HG03442 (cell line): ENCODE data around the gene SCN10A.
A peak's percentile ranks its signal among the peaks of the same experiment; 100 is the strongest.

Experiments
- ATAC-seq: cut with Tn5 transposase; IDR thresholded peaks from one replicate; pipeline ENCODE4 v1.9.1; 2021; ENCODE audit warnings: mild to moderate bottlenecking, moderate library complexity; ENCODE audit not compliant: unreplicated experiment

The SCN10A gene

DNA sequence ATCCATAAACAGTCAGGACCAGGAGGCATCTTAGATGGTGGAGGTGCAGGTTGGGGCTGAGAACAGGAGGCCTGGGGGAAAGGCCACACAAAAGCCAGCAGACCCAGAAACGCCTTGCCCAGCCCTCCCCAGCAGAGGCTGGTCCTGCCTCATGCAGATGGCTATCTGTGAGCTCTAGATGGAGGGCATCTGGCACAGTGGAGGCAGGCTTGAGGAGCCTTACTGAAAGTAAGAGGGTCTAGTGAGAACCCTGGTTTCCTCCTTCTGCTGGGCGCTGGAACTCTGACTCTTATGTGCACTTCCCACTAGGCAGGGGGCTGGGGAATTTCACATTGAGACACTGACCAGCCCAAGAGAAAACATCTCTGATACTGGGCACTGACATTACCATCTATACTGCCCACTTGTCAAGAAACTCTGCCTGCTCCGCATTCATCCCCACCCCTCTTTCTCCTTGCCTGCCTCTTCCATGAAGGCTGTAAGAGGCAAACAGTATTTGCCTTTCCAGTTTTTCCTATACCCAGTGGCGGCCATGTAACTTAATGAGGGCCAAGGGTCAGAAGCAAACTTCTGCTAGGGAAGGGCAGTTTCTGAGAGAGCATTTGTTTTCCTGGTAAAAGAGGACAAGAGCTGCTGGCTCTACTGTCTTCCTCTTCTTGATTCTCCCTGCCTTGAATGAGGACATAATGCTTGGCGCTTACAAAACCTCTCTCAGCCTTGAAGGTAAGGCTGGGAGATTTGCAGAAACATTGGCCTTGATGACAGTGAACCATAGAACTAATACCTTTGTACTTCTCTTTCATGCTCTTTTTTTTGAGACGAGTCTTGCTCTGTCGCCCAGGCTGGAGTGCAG is 162.1 kb downstream of the SCN10A start:
- no peak for ATAC-seq

DNA sequence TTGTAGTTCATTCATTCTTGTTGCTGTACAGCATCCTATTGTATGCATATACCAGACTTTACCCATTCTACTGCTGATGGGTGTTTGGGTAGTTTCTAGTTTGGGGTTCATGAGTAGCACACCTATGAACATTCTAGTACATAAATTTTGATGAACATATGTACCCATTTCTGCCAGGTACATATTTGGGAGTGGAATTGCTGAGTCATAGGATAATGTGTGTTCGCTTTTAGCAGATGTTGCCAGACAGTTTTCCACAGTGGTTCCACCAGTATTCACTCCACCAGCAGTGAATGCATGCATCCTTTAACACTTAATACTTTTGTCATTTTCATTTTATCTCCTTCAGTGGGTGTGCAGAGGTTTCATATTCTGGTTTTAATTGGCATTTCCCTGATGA is 163.1 kb downstream of the SCN10A start:
- no peak for ATAC-seq

DNA sequence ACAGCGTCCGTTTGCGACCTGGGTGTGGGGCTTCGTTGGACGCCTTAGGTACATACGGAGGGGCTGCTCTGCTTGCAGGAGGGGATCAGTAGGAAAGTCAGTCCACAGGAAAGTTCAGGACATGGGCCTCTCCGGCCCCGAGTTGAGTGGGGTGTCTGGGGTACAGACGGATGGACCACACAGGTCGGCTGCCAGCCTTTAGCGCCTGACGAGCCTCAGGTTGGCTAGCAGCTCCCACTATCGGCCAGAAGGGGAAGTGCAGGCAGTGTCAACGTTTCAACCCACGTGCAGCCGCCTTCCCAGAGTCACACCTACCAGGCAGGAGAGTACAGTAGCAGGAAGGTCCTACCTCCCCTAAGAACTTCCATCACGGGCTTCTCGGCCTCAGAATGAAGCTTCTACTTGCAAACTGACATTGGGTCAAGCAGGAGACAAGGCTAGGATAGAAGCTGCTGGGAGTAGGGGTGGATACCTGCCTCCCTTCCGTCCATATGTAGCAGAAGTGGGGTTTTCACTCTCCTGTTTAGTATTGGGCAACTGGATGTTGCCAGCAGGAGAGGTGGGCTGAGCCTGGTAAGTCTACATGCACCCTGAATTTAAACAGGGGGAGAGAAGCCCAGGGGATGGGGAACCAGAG is 164.7 kb downstream of the SCN10A start:
- ATAC-seq, result peak; percentile 67

DNA sequence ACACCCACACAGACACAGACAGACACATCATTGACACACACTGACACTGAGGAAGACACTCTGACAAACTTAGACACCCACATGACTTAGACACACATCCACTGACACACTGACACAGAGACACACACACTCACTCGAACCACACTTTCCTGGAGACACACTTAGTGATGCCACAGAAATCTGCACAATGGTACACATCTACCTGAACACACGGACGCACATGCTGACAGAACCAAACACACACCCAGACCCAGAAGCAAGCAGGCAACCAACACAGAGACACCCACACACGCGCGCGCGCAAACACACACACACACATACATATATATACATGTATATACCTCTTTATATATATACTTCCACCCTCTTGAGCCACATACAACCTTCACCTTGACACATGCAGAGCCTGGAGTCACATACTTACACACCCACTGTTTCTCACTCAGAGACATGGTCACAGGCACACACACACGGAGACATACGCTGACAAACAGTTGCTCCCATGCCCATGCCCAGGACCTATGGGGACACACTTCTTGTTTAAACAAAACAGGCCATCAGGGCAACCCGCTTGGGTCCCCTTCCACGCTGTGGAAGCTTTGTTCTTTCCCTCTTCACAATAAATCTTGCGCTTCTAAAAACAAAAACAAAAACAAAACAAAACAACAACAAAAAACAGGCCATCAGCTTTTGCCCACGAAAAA is 165.6 kb downstream of the SCN10A start:
- ATAC-seq, result no peak

DNA sequence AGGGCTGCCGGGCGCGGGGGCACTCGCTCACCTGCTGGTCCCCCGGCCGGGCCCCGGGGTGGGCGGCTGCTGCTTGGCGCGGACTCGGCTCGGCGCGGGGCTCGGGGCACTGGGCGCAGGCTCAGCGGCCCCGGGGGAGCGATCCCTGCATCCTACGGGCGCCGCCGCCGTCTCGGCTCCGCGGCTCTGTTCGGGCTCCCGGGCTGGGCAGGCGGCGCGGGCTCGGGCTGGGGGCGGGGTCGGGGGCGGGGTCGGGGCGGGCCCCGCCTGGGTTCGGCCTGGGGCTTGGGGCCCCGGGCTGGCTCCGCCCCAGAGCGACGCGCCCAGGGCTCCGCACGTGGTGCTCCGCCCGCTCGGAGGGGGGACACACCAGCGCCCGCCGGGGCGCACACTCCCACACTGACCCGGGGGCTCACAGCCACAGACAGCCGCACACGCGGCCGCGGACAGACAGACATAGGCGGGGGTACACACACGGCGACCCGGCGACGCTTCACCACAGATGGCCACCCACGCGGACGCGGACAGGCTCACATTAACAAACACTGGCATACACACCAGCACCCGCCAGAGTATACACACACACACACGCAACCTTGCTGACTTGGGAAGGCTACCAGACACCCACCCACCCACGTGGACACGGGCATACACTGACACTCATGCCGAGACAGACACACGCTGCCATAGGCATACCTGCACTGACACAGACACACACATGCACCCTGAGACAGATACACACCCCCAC is 166.3 kb downstream of the SCN10A start, which contains the start of gene SCN5A:
Gene SCN5A (minus strand): TSS at position 188 of the 748 bp plus-strand sequence. CDS start 16,380 bp downstream, outside the sequence.
- ATAC-seq, result peak; percentile 43

DNA sequence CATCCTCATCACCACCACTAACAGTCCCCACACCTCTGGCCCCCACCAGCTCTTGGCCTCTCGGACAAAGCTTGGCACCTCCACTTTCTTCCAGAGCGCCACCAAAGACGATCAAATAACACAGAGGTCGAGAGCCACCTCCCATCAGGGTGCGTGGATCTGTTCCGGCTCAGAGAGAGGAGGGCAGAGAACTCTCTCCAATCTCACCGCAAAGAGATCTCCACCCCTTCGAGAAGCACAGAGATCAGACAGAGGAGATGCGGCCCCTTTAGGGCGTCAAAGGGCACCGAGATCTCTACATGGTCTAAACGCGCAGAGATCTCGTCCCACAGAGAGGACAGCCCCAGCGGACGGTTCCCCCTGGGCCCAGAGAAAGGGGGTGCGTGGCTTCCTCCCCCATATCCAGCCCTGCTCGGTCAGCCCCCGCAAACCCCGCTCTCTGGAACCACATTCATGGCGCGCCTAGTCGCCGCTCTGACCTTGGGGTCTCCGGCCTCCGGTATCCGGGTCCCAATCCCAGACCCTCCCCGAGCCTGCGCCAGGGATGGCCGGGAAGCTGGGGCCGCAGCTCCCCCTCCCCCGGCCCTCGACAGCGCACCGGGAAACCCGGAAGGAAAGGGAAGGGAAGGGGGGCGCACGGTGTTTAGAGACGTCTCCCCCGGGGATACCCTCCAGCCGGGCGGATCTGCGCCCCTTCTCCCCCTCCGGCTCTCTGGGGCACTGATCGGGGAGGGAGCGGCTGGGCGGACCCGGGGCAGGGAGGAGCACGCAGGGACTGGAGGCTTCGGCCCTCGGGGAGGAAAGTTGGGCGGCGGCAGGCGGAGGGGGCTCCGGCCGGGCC is 167.1 kb downstream of the SCN10A start:
- ATAC-seq, result peak; percentile 5

DNA sequence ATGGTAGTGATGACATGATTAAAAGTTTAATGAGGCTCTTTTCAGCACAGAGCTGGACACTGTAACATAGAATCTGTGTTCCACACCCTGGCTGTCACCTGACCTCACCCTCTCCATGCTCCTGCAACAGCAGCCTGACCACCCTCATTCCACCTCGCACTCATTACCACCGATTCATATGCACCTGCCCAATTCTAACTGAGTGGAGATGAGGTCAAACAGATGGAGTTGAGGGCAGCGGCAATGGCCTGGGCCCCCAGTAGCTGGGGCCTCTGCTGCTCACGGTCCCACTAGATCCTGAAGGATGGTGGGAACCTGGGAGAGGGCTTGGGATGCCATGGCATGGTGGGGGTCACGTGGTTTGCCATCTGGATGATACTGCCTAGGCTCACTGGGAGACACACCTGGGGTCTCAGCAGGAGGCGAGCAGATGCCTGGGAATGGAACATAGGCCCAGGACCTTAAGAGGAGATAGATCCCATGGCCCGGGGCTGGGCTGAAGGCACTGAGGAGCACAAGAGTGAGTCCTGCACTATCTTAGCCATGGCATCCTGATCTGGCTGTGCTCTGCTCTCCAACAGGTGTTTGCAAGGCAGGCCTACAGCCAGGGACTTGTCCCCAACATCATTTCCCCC is 167.9 kb downstream of the SCN10A start:
- ATAC-seq, result no peak

DNA sequence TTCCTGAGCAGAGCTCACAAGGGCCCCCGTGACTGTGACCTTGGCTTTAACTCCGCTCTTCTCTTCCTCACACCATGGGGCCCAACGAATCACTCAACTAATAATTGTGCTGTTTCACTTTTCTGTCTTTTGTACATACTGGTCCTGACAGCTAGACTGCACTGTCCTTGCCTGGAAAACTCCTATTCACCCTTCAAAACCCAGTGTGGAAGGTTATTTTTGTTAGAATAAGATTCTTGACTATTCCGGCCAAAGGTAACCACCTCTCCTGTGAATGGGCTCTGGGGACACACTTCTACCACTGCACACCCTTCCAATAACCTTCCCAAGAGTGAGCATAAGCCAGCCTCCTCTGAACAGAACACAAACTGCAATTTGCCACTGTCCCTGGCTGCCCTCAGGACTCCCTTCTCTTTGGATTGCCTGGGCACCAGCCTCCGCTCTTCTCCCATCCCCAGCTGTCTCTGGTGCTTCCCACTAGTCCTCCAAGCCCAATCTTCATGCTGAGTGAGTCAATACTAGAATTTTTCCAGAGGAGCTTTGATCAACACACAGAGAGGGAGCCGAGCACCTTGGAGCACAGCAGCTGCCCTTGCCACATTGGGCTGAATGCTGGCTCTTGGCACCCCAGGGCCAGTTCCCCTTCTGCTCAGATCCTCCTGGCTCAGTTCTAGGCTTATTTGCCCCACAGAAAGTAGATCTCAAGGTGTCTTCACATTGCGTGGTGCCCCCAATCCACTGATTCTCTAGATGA is 168.6 kb downstream of the SCN10A start:
- ATAC-seq, result no peak
